Islet precursor cell (in vitro differentiated cells): Measurements from ENCODE around the gene CCDC77.
A peak's percentile ranks its signal among the peaks of the same experiment; 100 is the strongest.

Experiments
- DNase-seq: peaks from one replicate; pipeline ENCODE4 v3.0.0-alpha.2; 2018

The CCDC77 gene

DNA sequence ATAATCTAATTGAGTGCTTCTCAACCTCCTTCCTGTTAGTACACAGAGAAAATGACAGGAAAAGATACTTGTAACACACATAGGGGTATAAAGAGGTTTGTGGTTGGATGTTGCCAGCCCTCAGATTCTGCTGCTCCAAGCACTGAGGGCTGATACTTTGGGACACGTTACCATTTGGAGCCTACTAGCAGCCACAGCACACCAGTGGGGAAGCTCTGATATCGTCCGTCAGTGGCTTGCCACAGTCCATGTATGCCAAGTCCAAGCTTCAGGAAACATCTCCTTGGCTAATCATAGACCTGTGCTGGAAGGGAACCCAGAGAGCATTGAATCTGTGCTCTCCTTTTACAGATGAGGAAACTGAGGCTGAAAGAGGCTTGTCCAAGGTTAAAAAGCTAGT is 80.6 kb downstream of the CCDC77 start:
- DNase-seq = peak; percentile 49

DNA sequence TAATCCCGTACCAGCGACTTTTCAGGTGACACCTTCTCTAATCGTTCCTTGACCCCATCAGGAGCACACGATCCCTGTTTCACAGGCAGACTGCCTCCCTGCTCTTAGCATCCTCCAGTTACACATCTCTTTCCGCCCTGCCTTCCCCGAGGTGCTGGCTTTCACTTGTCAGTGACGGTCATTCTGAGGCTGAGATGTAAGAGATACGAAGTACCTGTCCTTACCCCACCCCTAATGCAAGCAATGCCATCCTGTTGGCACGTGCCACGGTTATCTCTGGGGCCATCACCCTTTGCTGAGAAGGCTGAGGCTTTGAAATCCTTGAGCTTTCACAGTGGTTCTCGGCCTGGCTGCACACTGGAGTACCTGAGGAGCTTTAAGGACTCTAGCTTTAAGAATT is 82.7 kb downstream of the CCDC77 start:
- DNase-seq = peak; percentile 39

DNA sequence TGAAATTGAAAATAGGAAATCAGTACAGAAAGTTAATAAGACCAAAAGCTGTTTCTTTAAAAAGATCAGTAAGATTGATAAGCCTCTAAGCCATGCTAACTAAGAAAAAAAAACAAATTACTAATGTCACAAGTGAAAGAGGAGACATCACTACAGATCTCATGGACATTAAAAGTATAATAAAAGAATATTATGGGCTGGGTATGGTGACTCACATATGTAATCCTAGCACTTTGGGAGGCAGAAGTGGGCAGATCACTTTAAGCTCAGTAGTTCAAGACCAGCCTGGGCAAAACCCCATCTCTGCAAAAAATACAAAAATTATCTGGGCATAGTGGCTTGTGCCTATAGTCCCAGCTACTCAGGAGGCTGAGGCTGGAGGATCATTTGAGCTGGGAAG is 88.8 kb downstream of the CCDC77 start:
- peak; percentile 14 for DNase-seq
